GM03348 (cell line): ENCODE data around the gene PAEP.
A peak's percentile ranks its signal among the peaks of the same experiment; 100 is the strongest.

Source experiments
- DNase-seq: peaks from one replicate; pipeline ENCODE4 v3.0.0; 2012; ENCODE audit warnings: low spot score

The PAEP gene

DNA sequence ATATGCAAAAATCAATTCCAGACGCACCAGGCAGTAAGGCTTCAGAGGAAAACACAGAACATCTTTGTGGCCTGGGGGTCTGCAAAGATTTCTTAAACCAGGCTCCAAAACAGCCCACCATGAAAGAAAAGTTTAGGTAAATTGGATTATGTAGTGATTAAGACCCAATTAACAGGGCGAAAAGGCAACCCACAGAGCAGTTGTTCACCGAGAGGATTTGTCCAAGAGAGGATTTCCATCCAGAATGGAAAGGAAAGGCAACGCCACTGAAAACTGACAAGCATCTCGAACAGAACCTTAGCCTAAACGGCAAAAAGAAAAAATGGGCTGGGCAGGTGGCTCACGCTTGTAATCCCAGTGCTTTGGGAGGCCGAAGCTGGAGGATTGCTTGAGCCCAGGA is 40.4 kb downstream of the PAEP start:
- DNase-seq, result no peak

DNA sequence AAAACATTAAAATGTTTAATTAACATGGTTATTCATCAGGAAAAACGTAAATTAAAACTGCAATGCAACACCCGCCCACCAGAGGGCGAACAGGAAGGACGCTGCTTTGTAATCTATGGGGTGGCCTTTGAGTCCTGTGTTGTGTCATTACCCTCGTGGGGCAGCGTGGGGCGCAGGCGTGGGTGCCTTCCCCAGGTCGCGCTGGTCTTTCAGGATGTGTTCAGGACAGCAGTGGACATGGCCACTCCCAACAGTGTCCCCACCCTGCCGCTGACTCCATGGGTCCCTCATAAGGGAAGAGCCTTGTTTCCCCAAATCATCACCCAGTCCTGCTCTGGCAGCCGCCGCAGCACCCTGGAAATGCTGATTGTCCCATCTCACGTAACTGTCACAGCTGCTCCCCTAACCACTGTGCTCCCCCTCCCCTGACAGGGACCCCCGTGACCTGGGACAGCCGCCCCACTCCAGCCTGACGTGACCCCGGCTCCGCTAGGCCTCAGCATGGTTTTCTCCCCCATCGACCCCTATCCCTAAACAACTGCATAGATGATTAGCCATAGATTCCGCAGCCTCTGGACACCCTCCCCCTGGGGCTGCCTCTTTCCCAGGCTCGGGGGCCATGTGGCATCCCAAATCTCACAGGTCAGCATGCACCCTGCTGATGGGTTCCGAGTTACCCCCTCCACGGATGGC is 41.4 kb downstream of the PAEP start:
- DNase-seq, result peak; percentile 81

DNA sequence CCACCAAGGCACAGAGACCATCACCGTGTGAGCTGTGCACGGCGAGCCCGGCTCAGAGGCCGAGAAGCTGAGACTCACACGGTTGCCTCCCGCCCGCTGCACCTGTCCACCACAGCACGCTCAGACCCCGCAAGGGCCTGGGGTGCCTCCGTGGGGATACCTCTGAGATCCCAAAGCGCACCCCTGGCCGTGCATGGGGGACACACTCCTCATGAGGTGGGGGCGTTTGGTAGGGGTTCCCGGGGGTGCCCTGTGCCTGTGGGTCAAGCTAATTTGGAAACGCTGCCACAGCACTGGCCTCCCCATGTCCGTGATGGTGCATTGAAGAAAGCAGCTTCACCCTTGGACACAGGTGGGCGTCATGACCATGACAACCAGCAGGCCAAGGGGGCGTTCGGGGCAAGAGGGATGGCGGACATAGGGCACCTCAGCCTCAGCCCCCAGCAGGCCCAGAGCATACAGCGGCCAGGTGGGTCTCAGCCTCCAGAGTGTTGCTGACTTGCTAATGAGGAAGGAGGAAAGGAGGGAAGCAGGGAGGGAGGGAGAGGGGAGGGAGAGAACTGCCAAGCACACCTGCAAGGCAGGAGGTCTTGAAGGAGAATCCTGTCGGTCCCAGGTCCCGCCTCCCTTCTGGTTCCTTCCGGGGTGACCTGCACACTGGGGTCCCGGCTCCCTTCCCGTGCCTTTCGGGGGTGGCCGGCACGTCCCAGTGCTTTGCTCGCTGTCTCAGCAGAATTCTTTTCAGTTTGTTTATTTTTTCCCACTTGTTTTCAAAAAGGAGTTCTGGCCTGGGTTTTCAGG is 43.1 kb downstream of the PAEP start:
- DNase-seq, result no peak

DNA sequence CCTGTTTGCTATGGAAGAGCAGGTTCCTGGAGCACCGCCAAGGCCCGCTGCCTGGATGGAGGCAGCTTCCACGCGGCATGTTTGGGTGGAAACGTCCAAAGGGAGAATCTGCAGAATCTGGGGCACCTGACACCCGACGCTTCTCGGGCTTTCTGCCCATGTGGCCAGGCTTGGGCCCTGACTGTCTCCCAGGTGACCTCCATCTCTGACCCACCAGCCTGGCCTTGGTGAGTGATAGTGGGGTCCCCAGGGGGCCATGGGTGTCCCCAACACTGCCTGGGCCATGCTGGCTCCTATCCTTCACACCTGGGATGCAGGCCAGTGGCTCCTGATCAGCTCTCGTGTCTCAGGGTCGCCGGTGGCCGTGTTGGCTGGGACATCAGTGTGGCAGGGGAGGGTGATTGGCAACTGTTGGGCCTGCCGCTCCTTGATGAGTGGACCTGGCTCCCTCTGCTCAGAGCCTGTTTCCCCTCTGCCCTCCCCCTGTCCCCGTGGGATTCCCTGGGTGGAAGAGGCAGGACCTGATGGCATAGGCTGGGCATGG is 43.8 kb downstream of the PAEP start:
- peak; percentile 3 for DNase-seq

DNA sequence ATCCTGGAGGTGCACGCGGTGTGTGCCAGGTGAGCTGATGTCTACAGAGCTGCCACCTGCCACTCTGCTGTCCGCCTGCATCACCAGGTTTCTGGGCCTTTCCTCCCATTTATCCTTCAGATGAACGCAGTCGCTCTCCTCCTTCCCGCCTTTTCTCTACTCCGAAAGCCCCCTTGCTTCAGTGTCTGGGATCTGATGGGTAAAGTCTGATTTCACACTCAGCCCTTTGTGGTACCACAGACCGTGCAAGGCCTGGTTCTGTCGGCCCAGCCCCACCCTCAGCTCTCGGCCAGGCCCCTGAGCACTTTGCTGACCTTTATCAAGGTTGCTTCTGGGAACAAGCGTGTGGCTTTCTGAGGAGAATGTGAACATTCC is 45.3 kb downstream of the PAEP start:
- DNase-seq, result no peak

DNA sequence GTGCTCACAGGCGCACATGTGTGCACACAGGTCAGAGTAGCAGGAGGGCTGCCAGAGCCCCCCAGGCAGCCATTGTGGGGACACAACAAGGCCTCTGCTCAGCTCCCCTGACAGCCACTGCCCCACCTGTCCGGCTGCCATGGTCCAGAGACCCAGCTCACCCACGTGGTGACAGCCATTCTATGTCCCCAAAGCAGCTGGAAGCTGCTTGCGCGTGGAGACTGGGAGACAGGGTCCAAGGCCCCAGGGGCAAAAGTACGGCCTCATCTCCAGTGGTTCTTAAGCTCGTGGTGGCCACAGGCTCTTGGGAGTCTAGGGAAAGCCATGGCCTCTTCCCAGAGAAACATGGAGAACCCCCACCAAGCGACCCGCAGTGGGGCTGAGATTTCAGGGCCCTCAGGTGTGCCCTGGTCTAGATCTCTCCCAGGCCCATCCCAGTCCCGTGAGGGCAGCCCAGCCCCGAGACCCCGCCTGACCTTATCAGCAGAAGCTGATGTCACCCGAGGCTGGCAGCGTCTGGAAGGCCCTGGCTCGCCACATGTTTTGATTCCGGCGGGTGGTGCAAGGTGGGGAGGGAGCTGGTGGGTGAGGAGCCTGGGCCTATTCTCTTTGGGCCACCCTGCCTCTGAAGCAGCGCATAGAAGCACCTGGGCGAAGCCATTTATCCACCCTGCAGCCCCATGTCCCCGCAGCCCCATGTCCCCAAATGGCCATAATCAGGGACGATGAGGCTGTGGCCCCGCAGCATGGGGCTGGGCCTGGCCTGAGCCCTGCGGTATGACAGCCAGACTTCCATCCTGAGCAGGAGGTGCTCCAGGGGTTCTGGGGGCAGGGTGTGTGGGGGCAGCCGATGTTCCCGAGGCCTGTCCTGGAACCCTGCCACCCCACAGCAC is 46.1 kb downstream of the PAEP start:
- peak; percentile 4 for DNase-seq

DNA sequence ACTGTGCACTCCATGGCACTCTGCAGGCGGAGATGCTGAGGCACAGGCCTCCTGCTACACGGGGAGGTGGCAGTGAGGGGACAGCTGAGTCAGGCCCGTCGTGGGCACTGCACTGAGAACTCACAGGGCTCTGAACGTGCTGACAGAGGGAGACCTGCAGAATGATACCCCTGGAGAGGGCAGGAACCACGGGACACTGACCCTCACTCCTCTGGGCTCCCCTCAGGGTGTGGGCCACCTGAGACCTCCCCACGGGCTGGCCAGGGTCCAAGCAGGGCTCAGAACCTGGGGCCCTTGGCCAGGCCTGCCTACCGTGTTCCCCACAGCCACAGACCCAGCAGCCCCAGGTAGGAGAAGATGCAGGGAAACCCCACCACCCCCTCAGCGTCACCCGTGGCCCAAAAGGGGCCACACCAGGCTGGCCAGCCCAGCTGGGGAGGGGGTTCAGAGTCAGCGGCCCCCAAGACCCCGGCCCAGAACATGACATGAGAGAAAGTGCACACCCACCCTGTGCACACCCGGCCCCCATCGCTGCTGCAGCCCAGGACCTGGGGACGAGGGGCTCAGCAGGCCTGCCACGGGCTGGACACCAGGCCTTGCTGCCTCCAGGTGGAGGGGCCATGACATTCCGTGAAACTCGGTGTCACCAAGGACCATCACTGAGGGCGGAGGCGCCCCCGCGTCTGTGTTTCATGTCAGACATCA is 46.9 kb downstream of the PAEP start:
- no peak for DNase-seq

DNA sequence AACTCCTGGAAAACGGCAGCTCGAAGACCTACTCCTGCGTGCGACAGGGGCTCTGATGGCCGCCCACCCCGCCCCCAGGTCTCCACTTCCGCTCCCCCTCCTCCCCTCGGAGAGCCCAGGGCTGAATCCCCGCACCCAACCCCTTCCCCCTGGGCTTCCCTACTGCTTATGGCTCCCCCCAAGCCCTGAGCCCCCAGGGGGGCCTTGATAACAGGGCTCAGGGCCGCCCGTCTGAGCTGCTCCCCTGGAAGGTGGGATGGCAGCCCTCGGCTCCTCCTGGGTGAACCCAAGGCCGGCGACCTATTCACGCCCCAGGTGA is 47.4 kb downstream of the PAEP start:
- no peak for DNase-seq

DNA sequence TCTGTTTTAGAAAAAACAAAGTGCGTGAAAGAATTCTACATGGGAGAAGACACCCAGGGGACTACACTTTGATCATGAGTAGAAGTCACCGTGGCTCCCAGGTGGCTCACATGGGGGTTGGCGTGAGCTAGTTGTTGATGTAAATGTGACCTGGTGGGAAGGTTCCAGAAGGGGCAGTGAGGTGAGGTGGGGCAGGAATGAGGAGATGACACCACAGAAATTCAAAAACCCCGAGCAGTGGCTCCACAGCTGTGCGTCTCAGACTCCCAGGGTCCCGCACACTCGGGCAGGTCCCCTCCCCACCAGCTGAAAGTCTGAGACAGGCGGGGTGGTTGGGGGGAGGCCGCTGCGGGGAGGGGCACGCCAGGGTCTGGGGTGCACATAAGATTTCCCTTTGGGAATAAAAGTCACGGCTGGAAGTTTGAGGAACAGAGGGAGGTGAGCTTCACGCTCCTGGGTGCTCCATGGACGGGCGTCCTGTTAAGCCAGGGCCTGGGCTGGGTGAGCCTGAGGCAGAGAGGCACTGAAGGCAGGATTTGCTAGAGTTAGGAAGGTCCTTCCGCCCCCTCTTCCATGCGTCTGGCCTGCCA is 47.9 kb downstream of the PAEP start:
- DNase-seq, result no peak

DNA sequence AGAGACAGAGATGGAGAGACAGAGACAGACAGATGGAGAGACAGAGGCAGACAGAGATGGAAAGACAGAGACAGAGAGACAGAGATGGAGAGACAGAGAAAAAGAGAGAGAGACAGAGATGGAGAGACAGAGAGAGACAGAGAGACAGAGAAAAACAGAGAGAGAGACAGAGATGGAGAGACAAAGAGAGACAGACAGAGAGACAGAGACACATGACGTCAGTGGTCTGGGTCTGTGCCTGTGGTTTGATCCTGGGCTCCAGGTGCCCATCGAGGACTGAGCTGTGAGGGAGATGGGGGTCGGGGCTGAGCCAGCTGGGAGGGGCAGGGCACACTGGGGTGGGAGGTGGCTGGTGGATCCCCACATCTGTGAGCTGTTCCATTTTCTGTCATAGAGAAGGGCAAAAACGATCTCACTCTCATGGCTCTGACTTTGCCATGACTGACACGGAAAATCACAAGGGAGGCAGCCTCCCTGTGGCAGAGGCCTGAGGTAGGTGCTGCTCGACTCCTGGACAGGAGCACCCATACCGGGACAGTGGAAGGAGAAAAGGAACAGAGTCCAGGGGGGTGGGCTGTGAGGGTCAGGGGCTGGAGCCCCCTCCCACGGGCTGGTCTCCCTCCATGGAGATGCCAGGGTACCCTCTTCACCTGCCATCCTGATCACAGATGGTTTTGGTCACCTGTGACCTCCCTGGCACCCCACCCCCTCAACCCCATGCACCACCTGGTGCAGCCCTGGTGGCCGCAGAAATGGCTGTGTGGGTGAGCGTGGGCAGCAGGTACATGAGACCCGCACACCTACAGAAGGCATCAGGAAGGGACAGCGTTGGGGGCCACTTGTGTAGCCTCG is 49.0 kb downstream of the PAEP start:
- DNase-seq, result no peak

DNA sequence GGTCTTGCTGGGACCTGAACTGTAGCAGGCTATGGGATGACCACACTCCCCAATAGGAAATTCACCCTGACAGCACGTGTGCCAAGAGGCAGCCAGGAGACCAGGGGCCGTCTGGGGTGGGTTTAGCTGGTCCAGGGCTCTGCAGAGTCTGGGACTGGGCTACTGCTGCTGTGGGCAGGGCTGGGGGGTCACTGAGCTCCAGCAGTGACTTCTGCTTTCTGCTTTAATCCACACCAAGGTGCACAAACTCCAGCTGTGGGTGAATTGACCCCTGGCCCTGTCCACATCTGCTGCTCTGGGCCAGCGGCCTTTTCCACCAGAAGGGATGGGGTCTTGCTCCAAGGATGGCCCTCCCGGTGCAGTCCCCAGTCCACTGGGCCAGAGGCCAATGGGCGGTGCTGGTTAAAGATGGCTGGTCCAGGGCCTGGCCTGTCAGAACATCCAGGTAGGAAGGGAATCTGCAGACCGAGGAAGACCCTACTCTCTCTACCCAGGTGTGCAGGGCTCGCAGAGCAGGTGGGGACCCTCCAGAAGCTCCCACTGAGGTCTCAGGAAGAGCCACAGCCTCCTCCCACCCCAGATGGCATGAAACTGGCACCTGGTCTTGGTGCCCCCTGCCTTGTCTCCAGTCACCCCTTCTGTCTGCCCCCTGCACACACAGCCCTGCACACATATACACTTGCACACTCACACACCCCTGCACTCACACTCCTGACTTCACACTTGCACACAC is 49.8 kb downstream of the PAEP start:
- no peak for DNase-seq

DNA sequence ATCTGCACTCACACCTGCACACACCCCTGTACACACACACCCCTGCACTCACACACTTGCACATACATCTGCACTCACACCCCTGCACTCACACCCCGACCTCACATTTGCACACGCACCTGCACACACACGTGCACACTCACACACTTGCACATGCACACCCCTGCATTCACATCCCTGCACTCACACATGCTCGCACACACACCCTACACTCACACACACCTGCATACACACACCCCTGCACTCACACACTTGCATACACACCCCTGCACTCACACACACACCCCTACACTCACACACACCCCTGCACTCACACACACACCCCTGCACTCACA is 50.3 kb downstream of the PAEP start:
- no peak for DNase-seq

DNA sequence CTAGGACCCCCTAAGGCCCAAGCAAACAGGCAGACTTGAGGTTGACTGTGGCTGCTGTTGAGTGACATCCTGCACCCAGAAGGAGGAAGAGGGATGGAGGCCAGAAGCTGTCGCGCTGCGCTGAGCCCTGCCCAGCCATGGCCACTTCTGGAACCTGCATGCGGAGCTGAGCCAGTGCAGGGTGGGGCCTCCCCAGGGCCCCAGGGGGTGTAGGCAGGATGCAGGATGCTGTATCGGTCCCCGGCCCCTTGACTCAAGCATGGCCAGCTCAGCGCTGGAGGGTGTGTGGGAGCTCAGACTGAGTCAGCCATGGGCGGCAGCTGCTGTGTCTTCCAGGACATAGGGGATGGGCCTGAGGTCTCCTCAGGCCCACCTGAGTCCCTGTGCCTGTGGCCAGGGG is 50.9 kb downstream of the PAEP start:
- no peak for DNase-seq

DNA sequence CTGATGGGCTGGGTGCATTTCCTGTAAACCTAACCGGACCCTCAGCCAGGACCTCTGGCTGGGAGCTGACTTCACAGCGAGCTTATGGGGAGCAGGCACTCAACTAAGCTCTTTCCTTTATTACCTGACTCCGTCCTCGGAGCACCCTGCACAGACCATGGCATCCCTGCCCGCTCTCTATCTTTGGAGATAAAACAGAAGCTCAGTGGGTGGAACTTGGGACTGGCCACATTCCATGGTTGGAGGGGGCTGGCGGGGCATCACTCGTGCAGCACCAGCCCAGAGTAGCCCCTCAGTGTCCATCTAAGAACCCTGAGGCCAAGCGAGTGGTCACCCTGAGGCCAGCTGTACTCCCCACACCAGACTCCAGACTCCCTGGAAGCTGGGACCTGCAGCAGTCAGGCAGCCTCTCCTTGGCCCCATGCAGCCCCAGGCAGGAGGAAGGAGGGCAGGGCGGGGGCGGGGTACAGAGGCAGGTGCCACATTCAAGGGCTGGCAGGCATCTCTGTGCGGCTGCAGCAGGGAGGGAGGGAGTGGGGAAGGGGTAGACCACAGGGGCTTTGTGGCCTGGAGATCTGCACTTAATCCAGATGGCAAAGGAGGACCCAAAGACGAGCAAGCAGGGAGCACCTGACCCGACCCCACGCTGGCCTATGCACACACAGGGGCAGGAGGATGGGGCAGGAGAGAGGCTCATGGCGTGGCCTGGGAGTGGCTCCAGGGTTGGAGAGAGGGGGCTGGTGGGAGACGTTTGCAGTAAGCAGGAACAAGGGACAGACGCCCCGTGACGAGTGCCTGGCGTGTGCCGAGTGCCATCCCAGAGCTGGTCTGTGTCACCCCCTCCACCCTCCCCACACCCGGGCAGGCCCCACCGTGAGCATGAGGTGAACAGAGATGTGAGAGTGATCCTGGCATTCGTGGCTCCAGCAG is 51.7 kb downstream of the PAEP start:
- no peak for DNase-seq

DNA sequence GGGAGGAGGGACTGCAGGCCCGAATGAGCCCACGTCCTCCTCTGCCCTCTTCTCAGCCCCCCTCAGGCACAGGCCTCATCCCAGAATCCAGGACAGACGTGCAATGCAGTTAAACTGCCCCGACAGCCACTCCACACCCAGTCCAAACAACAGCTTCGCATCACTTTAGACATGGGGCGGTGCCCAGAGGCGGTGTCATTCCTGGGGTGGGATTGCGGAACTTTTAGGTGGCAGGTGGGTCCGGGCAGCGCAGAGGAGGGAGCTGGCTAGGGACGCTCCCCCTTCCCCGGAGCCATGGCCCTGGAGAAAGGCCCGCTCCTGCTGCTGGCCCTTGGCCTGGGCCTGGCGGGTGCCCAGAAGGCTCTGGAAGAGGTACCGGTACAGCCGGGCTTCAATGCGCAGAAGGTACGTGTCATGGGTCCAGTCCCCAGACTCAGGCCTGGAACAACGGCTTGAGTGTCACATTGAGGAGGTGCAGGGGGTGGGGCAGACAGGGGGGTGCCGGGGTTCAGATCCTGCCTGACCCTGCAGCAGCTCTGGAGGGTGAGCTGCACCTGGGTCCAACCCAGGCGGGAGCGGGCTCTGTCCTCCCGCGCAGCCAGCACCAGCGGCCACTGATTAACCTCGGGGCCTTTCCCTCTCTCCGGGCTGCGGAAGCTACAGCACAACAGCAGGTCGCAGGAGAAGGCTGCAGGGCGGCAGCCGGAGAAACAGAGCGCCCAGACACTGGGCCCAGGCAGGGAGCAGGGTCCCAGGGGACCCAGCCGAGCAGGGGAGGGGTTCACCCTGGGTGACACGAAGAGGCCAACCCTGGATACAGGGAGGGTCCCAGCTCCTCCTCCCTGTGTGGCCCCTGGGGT is 52.6 kb downstream of the PAEP start:
- no peak for DNase-seq

DNA sequence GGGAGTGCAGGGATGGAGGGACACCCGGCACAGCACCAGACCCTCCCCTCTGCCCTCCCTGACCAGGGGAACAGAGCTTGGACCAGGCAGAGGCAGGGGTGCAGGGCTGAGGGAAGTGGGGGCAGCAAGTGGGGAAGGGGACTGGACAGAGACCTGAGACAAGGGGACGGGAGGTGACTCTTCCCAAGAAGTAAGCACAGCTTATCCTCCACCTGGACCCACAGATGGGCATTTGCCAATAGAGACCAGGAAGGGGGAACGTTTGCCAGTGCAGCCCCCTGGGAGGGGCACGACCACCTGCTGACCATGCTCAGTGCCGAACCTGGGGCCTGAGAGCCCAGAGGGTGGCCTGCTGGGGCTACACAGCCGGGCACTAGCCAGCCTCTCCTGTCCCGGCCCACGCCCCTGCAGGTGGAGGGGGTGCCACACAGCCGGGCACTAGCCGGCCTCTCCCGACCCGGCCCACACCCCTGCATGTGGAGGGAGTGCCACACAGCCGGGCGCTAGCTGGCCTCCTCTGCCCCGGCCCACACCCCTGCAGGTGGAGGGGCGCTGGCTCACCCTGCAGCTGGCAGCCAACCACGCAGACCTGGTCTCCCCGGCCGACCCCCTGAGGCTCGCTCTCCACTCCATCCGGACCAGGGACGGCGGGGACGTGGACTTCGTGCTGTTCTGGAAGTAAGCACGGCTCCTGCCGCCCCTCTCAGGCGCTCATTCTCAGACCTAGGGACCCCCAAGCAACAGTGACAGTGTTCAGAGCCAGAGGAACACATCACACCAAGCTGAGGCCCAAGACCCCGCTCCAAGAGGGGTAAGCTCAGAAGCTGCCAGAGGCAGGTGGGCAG is 53.5 kb downstream of the PAEP start:
- DNase-seq, result no peak
